ENCODE data around the gene RAPGEF2.

Gene RAPGEF2

GRCh38 chr4:159201168-159201567 lies 98.3 kb downstream of the RAPGEF2 start:
- DNase-seq: no peak

GRCh38 chr4:159204566-159204965 lies 101.7 kb downstream of the RAPGEF2 start:
- DNase-seq: no peak

- DNase-seq: no peak
Measured at GRCh38 chr4:159205466-159205865, 102.6 kb downstream of the RAPGEF2 start.

GRCh38 chr4:159206427-159206871 lies 103.6 kb downstream of the RAPGEF2 start:
- DNase-seq: peak; percentile 65

GRCh38 chr4:159209249-159209648 lies 106.4 kb downstream of the RAPGEF2 start:
- DNase-seq: no peak

- no peak for DNase-seq
Measured at GRCh38 chr4:159210975-159211374, 108.1 kb downstream of the RAPGEF2 start.

- DNase-seq: no peak
Measured at GRCh38 chr4:159212675-159213293, 109.9 kb downstream of the RAPGEF2 start.

- DNase-seq: no peak
Measured at GRCh38 chr4:159216834-159217233, 114.0 kb downstream of the RAPGEF2 start.

GRCh38 chr4:159219862-159220261 lies 117.0 kb downstream of the RAPGEF2 start:
- DNase-seq: no peak

GRCh38 chr4:159220353-159220752 lies 117.5 kb downstream of the RAPGEF2 start:
- DNase-seq: peak; percentile 53

- no peak for DNase-seq
Measured at GRCh38 chr4:159221280-159221679, 118.4 kb downstream of the RAPGEF2 start.

GRCh38 chr4:159222043-159222552 lies 119.2 kb downstream of the RAPGEF2 start:
- no peak for DNase-seq

GRCh38 chr4:159224408-159224807 lies 121.5 kb downstream of the RAPGEF2 start:
- no peak for DNase-seq

- DNase-seq: no peak
Measured at GRCh38 chr4:159227378-159227777, 124.5 kb downstream of the RAPGEF2 start.

GRCh38 chr4:159227984-159228383 lies 125.1 kb downstream of the RAPGEF2 start:
- peak; percentile 83 for DNase-seq

GRCh38 chr4:159229164-159229563 lies 126.3 kb downstream of the RAPGEF2 start:
- peak; percentile 84 for DNase-seq

GRCh38 chr4:159232465-159233106 lies 129.7 kb downstream of the RAPGEF2 start:
- DNase-seq: peak; percentile 22

- DNase-seq: no peak
Measured at GRCh38 chr4:159235779-159236368, 133.0 kb downstream of the RAPGEF2 start.

- no peak for DNase-seq
Measured at GRCh38 chr4:159237975-159238374, 135.1 kb downstream of the RAPGEF2 start.

- DNase-seq: no peak
Measured at GRCh38 chr4:159238631-159239030, 135.8 kb downstream of the RAPGEF2 start.

GRCh38 chr4:159239629-159240028 lies 136.8 kb downstream of the RAPGEF2 start:
- no peak for DNase-seq

GRCh38 chr4:159240046-159240445 lies 137.2 kb downstream of the RAPGEF2 start:
- no peak for DNase-seq

- DNase-seq: peak; percentile 55
Measured at GRCh38 chr4:159240687-159241086, 137.8 kb downstream of the RAPGEF2 start.

GRCh38 chr4:159242427-159242826 lies 139.5 kb downstream of the RAPGEF2 start:
- DNase-seq: no peak

Measured in fibroblast of skin of right quadriceps (primary cell).